Measurements from ENCODE around the gene RAB17.
A peak's percentile ranks its signal among the peaks of the same experiment; 100 is the strongest.

RAB17 gene

DNA sequence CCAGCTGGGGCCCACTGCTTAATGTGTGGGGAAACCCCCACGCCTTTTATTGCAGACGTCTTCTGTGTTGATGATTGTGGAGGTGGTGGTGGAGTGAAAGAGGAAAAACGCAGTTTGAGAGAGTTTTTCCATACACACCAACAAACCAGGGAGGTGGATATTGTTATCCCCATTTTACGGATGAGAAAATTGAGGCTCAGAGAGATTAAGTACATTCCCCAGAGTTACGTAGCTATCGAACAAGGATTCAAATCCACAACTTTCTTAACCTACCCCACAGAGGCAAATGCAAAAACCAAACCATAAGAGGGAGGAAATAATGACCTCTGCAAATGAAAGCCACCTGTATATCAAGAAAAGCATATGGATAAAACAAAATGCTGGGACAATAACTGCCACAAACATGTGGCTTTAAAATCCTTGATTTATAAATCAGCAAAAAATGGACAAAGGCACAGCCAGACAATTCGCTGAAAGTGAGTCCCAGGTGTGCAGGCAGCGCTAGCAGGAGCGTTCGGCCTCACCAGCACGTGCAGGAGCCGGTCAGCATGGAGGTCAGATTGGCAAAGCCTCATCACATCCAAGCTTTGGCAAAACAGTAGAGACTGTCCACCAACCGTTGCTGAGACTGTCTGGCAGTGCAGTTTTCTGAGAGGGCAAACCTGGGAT lies 12.6 kb upstream of the RAB17 start:
- no peak for DNase-seq (ENCODE audit: extremely low read depth, low read depth)
- TF ChIP-seq, protein P1, sequence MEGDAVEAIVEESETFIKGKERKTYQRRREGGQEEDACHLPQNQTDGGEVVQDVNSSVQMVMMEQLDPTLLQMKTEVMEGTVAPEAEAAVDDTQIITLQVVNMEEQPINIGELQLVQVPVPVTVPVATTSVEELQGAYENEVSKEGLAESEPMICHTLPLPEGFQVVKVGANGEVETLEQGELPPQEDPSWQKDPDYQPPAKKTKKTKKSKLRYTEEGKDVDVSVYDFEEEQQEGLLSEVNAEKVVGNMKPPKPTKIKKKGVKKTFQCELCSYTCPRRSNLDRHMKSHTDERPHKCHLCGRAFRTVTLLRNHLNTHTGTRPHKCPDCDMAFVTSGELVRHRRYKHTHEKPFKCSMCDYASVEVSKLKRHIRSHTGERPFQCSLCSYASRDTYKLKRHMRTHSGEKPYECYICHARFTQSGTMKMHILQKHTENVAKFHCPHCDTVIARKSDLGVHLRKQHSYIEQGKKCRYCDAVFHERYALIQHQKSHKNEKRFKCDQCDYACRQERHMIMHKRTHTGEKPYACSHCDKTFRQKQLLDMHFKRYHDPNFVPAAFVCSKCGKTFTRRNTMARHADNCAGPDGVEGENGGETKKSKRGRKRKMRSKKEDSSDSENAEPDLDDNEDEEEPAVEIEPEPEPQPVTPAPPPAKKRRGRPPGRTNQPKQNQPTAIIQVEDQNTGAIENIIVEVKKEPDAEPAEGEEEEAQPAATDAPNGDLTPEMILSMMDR (IDR thresholded peaks at IDR 0.05; ENCODE audit: low read depth, low read length), result no peak

DNA sequence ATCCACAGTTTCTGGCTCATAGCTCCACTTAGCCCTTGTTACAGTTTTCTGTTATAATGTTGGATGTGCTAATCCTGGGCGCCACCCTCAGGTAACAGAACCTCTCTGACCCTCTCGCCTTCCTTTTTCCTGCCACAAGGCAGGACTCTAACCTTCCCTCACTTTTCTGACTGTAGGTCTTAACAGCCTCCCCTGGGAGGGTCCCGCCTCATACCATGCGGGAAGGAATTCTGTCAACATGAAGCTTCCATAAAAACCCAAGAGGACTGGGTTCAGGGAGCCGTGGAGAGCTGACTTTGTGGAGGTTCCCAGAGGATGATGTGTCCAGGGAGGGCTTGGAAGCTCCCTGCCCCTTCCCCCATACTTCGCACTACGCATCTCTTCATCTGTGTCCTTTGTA lies 11.9 kb upstream of the RAB17 start:
- DNase-seq (ENCODE audit: extremely low read depth, low read depth), result no peak
- TF ChIP-seq, protein P1 (IDR thresholded peaks at IDR 0.05; ENCODE audit: low read depth, low read length), result no peak

DNA sequence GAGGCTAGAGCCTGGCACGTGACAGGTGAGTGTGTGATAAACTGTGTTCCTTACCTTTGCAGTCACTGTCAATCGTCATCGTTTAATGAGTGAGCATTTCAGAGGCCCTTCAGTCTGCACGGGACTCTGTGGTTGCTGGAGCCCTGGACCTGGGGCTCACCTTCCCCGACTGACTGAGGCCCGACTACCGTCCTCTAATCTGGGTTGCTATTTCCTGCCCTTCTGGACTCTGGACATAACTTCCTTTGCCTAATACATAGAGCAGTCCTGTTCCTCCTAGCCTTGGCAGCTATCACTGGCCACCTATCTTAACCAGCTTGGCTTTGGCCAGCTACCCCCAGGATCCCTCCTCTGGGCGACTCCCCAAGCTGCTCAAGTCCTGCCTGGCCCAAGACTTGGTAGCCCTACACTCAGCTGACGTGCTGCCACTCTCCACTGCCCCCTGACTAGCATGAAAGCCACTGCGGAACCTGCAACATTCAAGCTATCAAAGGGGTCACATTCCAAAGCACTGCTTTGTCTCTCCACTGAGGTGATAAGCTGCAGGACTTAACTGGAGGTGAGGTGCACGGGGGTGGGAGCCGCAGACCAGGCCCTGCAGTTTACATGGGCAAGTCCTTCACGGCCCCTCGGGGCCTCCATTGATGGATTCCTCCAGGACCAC lies 11.1 kb upstream of the RAB17 start:
- DNase-seq (ENCODE audit: extremely low read depth, low read depth), result no peak
- TF ChIP-seq, protein P1 (IDR thresholded peaks at IDR 0.05; ENCODE audit: low read depth, low read length), result no peak

DNA sequence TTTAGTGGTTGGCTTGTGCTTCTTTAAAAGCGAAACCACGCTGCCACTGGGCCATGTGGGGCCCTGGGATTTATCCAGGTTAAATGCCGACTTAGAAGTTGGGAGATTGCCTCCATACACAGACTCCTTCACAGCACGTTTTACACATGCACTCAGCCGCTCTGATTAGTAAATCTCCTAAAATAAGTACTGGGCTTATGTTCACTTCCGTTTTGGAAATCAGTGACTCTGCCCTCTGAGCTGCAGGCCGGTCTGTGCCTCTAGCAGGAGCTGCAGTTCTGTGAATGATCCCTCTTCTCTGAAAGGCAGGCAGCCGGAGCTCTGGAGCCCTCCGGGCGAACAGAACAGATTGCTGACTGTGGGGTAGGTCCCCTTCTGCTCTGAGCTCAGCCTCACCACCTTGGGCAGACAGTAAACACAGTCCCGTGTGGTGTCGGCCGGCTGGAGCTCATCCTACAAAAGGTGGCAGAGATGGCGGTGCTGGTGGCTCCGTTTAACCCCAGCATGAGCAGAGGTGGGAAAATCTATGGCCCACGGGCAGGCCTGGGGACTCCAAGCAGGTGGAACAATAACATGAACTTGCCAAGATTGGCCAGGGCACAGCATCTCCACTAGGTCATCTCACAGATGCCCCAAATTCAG lies 9.8 kb upstream of the RAB17 start:
- peak; percentile 54 for DNase-seq (ENCODE audit: extremely low read depth, low read depth)
- TF ChIP-seq, protein P1 (IDR thresholded peaks at IDR 0.05; ENCODE audit: low read depth, low read length), result peak; percentile 64

DNA sequence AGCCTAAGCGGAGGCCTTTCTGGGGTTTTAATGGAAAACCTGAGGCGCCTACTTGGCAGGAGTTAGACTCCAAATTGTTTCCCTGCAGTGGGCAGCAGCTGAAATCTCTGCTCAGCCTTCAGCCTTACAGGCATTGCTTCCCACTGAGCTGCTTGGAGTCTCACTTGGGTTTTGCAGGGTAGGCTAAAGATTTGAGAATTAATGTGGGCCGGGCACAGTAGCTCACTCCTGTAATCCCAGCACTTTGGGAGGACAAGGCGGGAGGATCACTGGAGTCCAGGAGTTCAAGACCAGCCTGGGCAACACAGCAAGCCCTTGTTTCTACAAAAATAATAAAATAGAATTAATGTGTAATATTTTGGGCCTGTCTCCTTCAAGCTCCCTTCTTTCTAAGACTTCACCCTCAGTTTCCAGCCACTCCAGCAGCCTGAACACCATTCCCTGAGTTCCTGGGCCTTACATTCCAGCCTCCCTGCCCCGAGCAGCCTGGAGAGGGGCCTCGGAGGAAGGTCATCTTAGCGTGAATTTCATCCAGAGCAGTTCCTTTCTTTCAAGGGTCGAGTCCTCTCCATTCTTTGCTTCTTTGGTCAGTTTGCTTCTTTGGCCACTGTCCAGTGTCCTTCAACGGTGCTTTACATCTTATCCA lies 9.1 kb upstream of the RAB17 start:
- no peak for DNase-seq (ENCODE audit: extremely low read depth, low read depth)
- TF ChIP-seq, protein P1 (IDR thresholded peaks at IDR 0.05; ENCODE audit: low read depth, low read length), result no peak

DNA sequence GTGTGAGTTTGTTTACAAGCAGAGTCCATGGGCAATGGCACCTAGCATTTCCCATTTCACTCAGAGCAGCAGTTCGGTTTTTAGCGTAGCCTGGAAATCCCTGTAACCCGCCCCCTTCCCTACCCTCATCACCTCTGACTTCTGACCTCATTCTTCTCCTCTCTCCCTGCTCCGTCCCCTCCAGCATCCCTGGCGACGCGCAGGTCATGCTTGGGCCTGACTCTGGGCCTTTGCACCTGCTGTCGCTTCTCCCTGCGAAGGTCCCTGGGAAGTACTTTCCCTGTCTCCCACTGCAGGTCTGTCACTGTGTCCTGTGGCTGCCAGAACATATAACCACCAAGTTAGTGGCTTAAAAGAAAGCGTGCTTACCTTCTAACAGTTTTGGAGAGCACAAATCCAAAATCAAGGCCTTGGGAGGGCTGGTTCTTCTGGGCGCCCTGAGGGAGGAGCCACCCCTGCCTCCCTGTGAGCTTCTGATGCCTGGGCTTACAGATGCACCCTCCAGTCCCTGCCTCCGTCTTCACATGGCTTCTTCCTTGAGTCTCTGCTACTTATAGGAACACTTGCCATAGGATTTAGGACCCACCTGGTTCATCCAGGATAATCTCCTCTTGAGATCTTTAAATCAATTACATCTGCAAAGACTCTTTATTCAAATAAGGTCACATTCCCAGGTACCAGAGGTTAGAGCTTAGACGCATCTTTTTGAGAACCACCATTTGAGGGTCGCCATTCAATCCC lies 8.1 kb upstream of the RAB17 start:
- TF ChIP-seq, protein P1 (IDR thresholded peaks at IDR 0.05; ENCODE audit: low read depth, low read length), result no peak
- no peak for DNase-seq (ENCODE audit: extremely low read depth, low read depth)

Measured in AG09319 (cell line).